CD4-positive, alpha-beta T cell treated with Interleukin-17A for 4 hours (primary cell): ENCODE results near the gene FHIT.
"Not testable (repeated sequence)": the region's sequence is repeated elsewhere in the genome, so short reads cannot be mapped to it uniquely, and the experiment has no call there.

ENCODE experiments used
- DNase-seq: peaks from one replicate; pipeline ENCODE4 v3.0.0-alpha.2; 2020; ENCODE audit warnings: mixed read lengths

FHIT gene

DNA sequence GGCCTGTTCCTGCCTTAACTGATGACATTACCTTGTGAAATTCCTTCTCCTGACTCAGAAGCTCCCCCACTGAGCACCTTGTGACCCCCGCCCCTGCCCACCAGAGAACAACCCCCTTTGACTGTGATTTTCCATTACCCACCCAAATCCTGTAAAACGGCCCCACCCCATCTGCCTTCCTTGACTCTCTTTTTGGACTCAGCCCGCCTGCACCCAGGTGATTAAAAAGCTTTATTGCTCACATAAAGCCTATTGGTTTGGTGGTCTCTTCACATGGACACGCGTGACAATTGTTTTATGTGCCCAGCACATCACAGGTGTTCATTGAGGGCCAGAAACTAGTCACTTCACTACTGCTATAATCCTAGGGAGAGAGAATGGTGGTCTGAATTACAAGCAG lies 1448.8 kb downstream of the FHIT start:
- DNase-seq, result not testable (repeated sequence)

- no peak for DNase-seq
Measured at GRCh38 chr3:59802045-59802444, 1449.2 kb downstream of the FHIT start.

GRCh38 chr3:59800481-59800880 lies 1450.8 kb downstream of the FHIT start:
- DNase-seq, result no peak

DNA sequence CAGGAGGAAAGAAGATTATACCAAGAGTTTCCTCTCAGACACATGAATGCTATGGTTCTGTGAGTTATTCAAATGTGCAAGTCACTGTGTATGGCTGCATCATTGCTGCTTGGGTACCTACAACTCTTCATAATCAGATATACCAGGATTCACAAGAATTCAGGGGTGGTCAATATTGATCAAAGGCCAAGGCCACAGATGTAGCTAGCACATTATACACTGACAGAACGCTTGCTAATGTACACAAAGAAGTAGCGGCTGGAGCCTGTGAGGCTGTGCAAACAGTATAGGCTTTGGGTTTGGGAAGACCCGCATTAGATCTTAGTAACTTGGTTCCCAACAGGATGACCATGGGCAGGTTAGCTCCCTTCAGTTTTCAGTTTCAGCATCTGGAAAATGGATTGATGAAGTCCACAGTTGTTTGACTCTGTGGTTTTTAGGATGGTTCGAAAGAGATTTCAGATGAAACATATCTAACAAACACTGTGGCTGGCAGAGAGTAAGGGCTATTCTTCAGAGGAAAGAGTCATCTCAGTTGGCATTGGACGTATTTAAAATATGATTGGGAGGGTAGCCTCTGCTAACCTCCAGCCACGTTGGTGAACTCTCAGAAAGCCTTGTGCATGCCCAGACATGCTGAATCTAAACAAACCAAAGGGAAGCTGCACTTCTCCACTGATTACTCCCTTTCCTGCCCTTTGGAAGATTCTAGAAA lies 1452.7 kb downstream of the FHIT start:
- DNase-seq, result no peak

GRCh38 chr3:59797533-59797932 lies 1453.7 kb downstream of the FHIT start:
- no peak for DNase-seq

DNA sequence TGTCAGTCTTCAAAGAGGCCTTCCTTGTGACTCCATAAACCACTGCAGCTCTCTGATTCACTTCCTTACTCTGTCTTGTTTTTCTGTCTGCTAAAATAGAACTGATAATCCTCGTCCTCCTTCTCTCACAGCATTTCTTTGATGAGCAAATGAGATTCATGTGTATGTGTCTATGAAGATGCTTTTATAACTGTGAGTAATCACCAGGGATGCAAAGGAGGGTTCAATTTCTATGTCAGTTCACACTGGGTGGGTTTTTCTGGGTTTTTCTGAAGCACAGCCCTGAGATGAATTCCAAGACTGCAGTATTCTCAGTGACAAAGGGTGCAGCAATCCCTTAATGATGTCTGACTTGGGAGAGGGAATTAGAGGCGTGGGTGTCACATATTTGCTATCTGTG lies 1454.8 kb downstream of the FHIT start:
- no peak for DNase-seq

DNA sequence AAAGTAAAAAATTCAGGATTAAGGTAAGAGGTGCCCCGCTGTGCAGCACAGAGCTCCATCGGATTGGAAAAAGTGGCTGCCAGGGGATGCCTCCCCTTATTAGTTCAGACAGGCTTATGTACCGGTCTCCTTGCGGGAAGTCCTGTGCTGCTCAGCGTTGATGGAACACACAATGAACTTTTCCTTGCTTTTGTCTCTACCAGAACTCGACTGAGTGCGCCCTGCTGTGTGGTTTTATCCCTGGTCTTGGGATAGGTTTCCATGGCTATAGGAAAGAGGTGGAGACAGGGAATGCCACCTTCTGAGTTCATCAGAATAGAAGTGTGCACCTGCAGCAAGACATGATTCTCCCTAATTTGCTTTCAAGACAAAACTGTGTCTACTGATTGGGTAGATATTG lies 1455.5 kb downstream of the FHIT start:
- DNase-seq, result no peak

GRCh38 chr3:59793976-59794375 lies 1457.3 kb downstream of the FHIT start:
- DNase-seq, result no peak

GRCh38 chr3:59791774-59792308 lies 1459.4 kb downstream of the FHIT start:
- DNase-seq, result no peak

GRCh38 chr3:59790241-59790640 lies 1461.0 kb downstream of the FHIT start:
- DNase-seq, result no peak

- no peak for DNase-seq
Measured at GRCh38 chr3:59788801-59789200, 1462.5 kb downstream of the FHIT start.

DNA sequence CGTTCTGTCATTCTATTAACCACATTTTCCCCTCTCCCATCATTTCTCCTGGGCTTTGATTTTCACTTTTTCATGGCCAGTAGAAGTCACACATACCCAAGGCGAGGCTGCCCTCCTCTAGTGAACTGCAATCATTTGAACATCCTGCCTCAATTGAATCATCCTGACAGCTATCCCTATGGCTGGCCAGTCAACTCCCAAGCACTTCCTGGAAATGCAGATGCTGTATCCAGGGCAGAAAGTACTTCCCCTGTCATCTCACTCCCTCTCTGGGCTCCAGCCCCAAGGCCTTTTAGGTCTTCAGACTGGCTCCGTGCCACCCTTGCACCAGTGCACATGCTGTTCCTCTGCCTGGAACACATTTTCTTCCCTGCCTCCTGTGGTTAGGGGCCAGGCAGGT lies 1463.1 kb downstream of the FHIT start:
- DNase-seq, result no peak

- DNase-seq, result no peak
Measured at GRCh38 chr3:59786374-59786773, 1464.9 kb downstream of the FHIT start.

GRCh38 chr3:59784164-59784563 lies 1467.1 kb downstream of the FHIT start:
- no peak for DNase-seq

- no peak for DNase-seq
Measured at GRCh38 chr3:59783468-59783988, 1467.7 kb downstream of the FHIT start.

- DNase-seq, result no peak
Measured at GRCh38 chr3:59782664-59783063, 1468.6 kb downstream of the FHIT start.

GRCh38 chr3:59780209-59780608 lies 1471.0 kb downstream of the FHIT start:
- no peak for DNase-seq

DNA sequence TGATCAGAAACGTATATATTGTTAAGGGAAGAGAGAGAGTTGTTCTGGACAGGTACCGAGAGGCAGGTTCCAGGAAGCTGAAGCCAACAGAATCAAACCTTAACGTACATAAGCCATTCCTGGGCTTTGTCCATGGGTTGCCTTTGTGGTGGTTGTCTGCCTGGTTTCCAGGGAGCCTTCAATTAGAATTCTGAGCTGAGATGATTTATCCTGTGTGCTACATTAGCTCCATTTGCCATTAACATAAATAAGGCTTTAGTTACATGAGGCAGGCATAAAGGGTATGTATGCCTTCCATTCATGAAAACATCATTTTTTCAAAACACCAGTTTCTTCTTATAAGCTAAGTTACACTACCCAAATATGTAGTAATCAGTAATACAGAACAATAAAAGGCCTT lies 1472.0 kb downstream of the FHIT start:
- no peak for DNase-seq

- DNase-seq, result no peak
Measured at GRCh38 chr3:59777667-59778077, 1473.6 kb downstream of the FHIT start.

- DNase-seq, result no peak
Measured at GRCh38 chr3:59777066-59777465, 1474.2 kb downstream of the FHIT start.

DNA sequence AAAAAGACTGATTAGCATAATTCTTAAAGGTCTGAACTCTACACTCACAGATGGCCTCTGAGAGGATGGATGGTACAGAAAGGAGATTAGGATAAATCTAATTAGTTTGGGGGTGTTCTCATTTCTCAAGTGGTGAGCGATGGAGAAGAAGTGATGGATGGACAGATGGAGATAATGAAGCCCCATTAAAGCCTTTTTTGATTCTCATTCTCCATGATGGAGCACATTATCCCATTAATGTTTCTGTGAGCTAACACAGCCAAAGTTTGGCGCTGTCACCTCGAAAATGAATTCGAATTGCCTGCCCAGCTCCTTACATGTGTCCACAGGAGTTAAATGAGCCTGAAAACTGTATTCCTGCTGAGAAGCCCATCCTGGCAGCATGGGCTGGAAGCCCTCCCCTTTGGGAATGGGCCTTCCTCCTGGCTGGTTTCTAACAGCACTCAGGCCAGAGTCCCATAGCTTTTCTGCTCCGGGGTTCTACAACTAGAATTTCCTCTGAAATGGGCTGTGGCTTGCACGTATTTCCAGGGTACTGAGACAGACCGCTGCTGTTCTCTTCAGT lies 1475.4 kb downstream of the FHIT start:
- no peak for DNase-seq

- DNase-seq, result no peak
Measured at GRCh38 chr3:59775106-59775505, 1476.1 kb downstream of the FHIT start.

- DNase-seq, result no peak
Measured at GRCh38 chr3:59774634-59775033, 1476.6 kb downstream of the FHIT start.

GRCh38 chr3:59774000-59774399 lies 1477.3 kb downstream of the FHIT start:
- DNase-seq, result no peak
